ENCODE data around the gene FGF2.

DNA sequence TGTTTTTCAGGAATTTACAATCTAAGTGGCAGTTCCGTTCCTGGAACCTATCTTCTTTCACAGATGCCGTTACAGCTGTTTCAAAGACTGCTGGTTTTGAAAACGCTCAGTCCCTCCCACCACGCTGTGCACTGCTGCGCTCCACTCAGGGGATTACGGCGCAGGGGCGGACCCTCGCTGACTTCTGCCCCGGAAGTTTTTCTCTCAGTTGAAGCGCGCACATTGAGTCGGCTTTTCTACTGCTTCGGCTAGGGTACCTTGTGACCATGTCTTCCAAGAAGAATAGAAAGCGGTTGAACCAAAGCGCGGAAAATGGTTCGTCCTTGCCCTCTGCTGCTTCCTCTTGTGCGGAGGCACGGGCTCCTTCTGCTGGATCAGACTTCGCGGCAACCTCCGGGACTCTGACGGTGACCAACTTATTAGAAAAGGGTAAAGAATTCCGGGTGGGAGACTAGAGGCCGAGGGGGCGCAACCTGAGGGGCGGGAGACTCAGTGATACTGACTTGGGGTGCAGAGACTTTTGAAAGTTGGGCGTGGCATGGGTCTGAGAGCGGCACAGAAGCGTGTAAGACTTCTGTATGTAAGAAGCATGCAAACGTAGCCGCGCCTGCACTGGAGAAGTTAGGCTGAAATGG is 96.4 kb downstream of the FGF2 start:
- TF ChIP-seq, protein P1, sequence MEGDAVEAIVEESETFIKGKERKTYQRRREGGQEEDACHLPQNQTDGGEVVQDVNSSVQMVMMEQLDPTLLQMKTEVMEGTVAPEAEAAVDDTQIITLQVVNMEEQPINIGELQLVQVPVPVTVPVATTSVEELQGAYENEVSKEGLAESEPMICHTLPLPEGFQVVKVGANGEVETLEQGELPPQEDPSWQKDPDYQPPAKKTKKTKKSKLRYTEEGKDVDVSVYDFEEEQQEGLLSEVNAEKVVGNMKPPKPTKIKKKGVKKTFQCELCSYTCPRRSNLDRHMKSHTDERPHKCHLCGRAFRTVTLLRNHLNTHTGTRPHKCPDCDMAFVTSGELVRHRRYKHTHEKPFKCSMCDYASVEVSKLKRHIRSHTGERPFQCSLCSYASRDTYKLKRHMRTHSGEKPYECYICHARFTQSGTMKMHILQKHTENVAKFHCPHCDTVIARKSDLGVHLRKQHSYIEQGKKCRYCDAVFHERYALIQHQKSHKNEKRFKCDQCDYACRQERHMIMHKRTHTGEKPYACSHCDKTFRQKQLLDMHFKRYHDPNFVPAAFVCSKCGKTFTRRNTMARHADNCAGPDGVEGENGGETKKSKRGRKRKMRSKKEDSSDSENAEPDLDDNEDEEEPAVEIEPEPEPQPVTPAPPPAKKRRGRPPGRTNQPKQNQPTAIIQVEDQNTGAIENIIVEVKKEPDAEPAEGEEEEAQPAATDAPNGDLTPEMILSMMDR (IDR thresholded peaks at IDR 0.05) = no peak
- TF ChIP-seq POLR2A (IDR thresholded peaks at IDR 0.05) = peak in 1 of 2 donors; percentile 15

Measured in uterus (tissue), 2 donors.